ENCODE measurements around the gene LIPG. TPM values are rescaled to one million over a fixed set of nuclear protein-coding genes. Genes with fewer than 3 reads are reported as not detected.
A peak's percentile ranks its signal among the peaks of the same experiment; 100 is the strongest.

Gene LIPG
- total RNA-seq, 1 experiment from 2014 or later, result 6.1 TPM

DNA sequence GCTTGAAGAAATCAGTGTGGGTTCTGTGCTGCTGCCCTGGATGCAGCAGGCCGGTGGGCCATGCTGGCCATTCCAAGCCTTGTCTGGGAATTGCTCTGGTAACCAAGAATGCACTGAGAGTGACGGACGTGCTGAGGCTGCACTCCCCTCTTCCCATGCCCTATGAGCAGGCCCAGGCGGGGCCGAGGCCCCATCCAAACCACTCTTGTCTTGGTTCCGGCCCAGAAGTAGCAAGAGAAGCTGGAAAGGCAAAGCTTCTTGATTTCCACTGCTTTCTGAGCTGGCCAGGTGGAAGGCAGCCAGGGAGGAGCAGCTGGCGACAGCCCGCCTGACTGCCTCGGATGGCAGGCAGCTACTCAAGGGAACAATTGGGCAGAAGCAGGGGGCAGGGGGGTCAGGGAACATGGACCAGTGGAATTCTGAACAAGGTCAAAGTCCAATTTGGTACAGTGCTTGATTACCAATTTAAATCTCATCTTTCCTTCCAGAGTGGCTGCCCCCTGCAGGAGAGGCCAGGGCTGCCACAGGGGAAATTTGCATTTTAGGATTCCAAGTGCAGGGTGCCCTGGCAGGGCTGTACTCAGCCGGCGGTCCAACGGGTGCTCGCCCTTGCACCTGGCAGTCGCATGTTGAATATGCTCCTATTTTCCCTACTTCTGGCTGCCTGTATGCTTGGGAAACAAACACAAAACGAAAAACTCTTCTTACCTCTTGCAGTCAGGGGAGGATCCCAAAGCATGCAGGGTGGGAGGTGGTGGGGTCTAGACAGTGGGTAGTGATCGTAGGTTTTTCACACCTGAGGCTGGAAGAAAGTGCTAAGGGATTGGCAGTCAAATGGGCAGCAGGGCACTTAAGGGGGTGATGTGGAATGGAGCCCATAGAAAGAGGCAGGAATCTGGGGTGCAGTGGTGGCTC is 67.3 kb downstream of the LIPG start:
- Mint-ChIP-seq H3K27me3 (ENCODE audit: low read depth) (peaks cover 23% of the 10 kb centered on the region), H3K4me1 (peaks cover 10 to 11% of the 10 kb centered on the region in 2 experiments), H3K27ac (peak overlapping the region in 1 of 3 experiments; percentile 80; a peak in 1 of 7 replicates), H3K9me3 (no peaks in the 10 kb centered on the region; a peak in 1 of 5 replicates), H3K4me3 (no peak overlapping the region), H3K36me3 (ENCODE audit: insufficient read depth in 1 of 3, low read depth in 3 of 3) (no peaks in the 10 kb centered on the region; a peak in 1 of 7 replicates)
- Histone ChIP-seq H3K79me2 (ENCODE audit: insufficient read depth, low read length) (no peaks in the 10 kb centered on the region), H3K9me3 (ENCODE audit: control insufficient read depth, low read depth, low read length) (no peaks in the 10 kb centered on the region), H2BK20ac (ENCODE audit: low read depth, low read length, poor library complexity, severe bottlenecking) (no peak overlapping the region), H3T11ph (ENCODE audit: low read length) (no peak overlapping the region), H3K27me3 (ENCODE audit: insufficient read depth, low read length) (no peaks in the 10 kb centered on the region), H3K23ac (ENCODE audit: insufficient read length, low read depth, low read length) (no peak overlapping the region), H4K5ac (ENCODE audit: insufficient read length, low read depth, low read length) (no peak overlapping the region), H3K4ac (ENCODE audit: low read depth, low read length) (no peak overlapping the region), H4K20me1 (ENCODE audit: control insufficient read depth, insufficient read depth, insufficient read length) (no peaks in the 10 kb centered on the region), H4K91ac (ENCODE audit: insufficient read length, low read depth, low read length) (no peak overlapping the region), H3K27ac (ENCODE audit: insufficient read length, low read depth, low read length) (no peak overlapping the region), H3K4me1 (ENCODE audit: insufficient read depth, low read length) (no peaks in the 10 kb centered on the region), H2BK15ac (ENCODE audit: low read depth, low read length) (no peak overlapping the region), H3K14ac (ENCODE audit: insufficient read depth, low read length) (no peak overlapping the region; the same call in 1 of the 2 replicates), H2BK5ac (ENCODE audit: insufficient read length, low read length) (no peak overlapping the region), H3K79me1 (ENCODE audit: insufficient read depth, low read depth, low read length, poor library complexity, severe bottlenecking) (no peaks in the 10 kb centered on the region), H2AFZ (ENCODE audit: low read length) (no peak overlapping the region), H3K4me2 (ENCODE audit: insufficient read depth, insufficient read length, low read length) (no peak overlapping the region), H2BK12ac (ENCODE audit: insufficient read length, low read depth, low read length) (no peak overlapping the region), H3K9ac (ENCODE audit: extremely low read depth, insufficient read length, low read length) (no peak overlapping the region), H2BK120ac (ENCODE audit: low read depth, low read length, poor library complexity, severe bottlenecking) (no peak overlapping the region), H4K8ac (replicated peaks; ENCODE audit: insufficient read length, low read depth, low read length) (no peak overlapping the region), H2AK5ac (ENCODE audit: insufficient read length, low read length) (no peak overlapping the region), H3K56ac (ENCODE audit: insufficient read length, low read depth, low read length) (no peak overlapping the region), H3K23me2 (ENCODE audit: insufficient read length, low read depth, low read length, poor library complexity, severe bottlenecking) (no peaks in the 10 kb centered on the region), H3K18ac (ENCODE audit: insufficient read length, low read depth, low read length) (no peak overlapping the region)
- TF ChIP-seq, protein P1, sequence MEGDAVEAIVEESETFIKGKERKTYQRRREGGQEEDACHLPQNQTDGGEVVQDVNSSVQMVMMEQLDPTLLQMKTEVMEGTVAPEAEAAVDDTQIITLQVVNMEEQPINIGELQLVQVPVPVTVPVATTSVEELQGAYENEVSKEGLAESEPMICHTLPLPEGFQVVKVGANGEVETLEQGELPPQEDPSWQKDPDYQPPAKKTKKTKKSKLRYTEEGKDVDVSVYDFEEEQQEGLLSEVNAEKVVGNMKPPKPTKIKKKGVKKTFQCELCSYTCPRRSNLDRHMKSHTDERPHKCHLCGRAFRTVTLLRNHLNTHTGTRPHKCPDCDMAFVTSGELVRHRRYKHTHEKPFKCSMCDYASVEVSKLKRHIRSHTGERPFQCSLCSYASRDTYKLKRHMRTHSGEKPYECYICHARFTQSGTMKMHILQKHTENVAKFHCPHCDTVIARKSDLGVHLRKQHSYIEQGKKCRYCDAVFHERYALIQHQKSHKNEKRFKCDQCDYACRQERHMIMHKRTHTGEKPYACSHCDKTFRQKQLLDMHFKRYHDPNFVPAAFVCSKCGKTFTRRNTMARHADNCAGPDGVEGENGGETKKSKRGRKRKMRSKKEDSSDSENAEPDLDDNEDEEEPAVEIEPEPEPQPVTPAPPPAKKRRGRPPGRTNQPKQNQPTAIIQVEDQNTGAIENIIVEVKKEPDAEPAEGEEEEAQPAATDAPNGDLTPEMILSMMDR (conservative IDR thresholded peaks at IDR 0.05), result peak; percentile 70
- WGBS (ENCODE audit: extremely low coverage, insufficient read length, low lambda C conversion rate), result no CpG with 5 or more reads among the region's 16 CpGs
- DNase-seq, result no peak
